ENCODE results near the gene GRID2.
"Not testable (repeated sequence)": the region's sequence is repeated elsewhere in the genome, so short reads cannot be mapped to it uniquely, and the experiment has no call there.

GRID2 gene

DNA sequence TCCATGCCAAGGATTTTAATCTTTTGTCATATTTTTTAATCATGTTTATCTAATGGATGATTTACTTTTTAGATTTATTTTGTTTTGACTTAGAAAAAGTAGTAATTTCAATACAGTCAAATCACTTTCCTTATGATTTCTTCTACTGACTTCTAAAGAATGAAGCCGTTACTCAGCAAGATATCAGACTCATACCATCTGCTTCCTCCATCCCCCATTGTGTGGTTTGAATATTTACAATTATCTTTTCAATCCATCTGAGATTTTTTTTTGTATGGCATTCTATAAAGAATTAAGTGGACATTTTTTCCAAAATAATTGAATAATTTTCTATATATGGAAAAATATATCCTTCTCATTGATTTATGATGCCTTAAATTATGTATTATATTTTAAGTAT lies 959.4 kb downstream of the GRID2 start:
- no peak for DNase-seq (ENCODE audit: low read depth)
- TF ChIP-seq, protein P1, sequence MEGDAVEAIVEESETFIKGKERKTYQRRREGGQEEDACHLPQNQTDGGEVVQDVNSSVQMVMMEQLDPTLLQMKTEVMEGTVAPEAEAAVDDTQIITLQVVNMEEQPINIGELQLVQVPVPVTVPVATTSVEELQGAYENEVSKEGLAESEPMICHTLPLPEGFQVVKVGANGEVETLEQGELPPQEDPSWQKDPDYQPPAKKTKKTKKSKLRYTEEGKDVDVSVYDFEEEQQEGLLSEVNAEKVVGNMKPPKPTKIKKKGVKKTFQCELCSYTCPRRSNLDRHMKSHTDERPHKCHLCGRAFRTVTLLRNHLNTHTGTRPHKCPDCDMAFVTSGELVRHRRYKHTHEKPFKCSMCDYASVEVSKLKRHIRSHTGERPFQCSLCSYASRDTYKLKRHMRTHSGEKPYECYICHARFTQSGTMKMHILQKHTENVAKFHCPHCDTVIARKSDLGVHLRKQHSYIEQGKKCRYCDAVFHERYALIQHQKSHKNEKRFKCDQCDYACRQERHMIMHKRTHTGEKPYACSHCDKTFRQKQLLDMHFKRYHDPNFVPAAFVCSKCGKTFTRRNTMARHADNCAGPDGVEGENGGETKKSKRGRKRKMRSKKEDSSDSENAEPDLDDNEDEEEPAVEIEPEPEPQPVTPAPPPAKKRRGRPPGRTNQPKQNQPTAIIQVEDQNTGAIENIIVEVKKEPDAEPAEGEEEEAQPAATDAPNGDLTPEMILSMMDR (IDR thresholded peaks at IDR 0.05; ENCODE audit: low read depth, low read length, missing control alignments), result no peak
- no peak overlapping the region for H3K4me3 ChIP-seq (ENCODE audit: low read depth, low read length)

DNA sequence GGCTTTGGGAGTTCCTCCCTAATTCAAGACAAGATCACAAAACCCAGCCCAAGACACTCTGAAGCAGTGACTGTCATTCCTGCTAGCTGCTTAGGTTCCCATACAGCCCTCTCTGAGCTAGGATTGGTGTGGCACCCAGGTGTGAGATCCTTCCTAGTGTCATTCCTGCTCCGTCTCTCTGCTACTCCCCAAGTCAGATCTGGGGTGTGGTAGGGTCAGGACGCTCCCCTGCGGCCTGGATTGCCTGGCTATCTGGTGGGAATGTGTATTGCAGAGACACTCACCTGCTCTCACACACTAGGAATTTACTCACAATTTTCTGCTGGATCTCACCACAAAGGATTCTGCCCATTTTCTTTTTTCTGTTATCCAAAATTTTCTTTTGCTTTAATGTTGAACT lies 964.0 kb downstream of the GRID2 start:
- no peak for DNase-seq (ENCODE audit: low read depth)
- TF ChIP-seq, protein P1 (IDR thresholded peaks at IDR 0.05; ENCODE audit: low read depth, low read length, missing control alignments), result no peak

DNA sequence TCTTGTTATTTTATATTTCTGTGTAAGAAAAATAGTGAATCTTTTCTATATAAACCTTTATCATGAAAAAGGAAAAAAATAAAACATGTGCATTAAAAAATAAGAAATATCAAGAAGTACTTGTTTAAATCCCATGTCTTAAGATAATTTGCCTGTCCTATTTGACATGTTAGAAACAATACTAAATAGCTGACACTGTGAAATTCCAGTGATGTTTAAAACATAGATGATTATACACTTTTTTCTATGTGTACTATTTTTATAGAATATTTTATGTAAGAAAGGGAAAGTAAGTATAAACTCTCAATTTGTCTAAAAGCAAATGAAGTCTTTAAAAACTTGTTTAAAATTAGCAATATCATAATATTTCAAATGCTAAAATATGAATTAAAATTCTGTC lies 981.6 kb downstream of the GRID2 start:
- TF ChIP-seq, protein P1 (IDR thresholded peaks at IDR 0.05; ENCODE audit: low read depth, low read length, missing control alignments), result no peak
- no peak overlapping the region for H3K4me3 ChIP-seq (ENCODE audit: low read depth, low read length)
- DNase-seq (ENCODE audit: low read depth), result no peak

More for the DNA sequence above, 964.0 kb downstream of the GRID2 start:
- H3K4me3 ChIP-seq (ENCODE audit: low read depth, low read length), result no peak overlapping the region

DNA sequence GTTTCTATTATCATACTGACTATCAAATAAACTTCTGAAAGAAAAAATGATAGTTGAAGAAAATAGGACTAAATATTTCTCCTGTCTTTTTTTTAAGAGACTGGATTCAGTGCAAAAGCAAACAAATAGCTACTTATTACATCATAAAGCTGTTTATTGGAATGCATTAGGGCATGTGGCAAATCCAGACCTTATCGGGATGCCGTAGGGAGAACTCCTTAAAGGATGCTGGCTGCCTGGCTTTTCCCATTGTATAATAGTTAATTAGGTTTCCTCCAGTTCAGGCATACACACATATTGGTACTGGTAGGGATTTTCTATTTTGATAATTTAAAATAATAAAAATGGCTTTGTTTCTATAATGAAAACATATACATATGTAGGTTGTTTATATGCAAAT lies 985.5 kb downstream of the GRID2 start:
- no peak overlapping the region for H3K4me3 ChIP-seq (ENCODE audit: low read depth, low read length)
- TF ChIP-seq, protein P1 (IDR thresholded peaks at IDR 0.05; ENCODE audit: low read depth, low read length, missing control alignments), result no peak
- no peak for DNase-seq (ENCODE audit: low read depth)

DNA sequence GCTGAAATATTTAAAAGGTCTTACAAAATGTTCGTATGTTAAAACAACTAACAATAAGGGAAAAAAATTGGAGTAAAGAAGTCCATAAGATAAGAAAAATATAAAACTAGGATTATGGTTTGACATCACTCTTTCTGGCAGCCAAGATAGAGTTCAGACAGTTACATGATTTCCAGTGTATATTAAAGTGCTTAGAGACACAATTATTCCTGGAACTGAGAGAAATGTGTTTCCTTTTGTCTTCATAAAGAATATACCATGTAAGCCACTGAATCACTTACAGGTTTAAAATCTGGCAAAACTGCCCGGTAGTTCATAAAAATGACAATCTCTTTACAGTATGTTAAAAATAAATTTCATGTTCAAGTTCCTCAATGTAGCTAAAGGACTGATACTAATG lies 986.1 kb downstream of the GRID2 start:
- DNase-seq (ENCODE audit: low read depth), result no peak
- H3K4me3 ChIP-seq (ENCODE audit: low read depth, low read length), result no peak overlapping the region
- TF ChIP-seq, protein P1 (IDR thresholded peaks at IDR 0.05; ENCODE audit: low read depth, low read length, missing control alignments), result no peak

DNA sequence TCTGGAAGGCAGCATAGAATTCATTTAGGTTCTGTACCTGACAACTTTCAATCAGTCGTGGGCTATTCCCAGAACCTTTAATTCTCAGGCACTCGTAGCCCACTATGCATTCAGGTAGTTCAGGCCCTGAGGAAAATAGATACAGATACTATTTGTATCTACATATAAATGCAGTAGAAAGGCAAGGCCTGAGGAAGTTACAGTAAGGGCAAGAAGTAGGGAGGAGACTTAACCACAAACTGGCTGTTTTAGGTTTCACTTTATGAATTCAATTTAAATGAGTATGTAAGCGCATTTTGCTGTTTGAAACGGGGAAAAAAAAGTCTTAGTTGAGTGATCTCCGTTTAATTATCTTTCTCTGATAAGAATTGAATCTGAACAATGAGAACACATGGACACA lies 995.4 kb downstream of the GRID2 start:
- DNase-seq (ENCODE audit: low read depth), result no peak
- no peak overlapping the region for H3K4me3 ChIP-seq (ENCODE audit: low read depth, low read length)
- TF ChIP-seq, protein P1 (IDR thresholded peaks at IDR 0.05; ENCODE audit: low read depth, low read length, missing control alignments), result no peak

DNA sequence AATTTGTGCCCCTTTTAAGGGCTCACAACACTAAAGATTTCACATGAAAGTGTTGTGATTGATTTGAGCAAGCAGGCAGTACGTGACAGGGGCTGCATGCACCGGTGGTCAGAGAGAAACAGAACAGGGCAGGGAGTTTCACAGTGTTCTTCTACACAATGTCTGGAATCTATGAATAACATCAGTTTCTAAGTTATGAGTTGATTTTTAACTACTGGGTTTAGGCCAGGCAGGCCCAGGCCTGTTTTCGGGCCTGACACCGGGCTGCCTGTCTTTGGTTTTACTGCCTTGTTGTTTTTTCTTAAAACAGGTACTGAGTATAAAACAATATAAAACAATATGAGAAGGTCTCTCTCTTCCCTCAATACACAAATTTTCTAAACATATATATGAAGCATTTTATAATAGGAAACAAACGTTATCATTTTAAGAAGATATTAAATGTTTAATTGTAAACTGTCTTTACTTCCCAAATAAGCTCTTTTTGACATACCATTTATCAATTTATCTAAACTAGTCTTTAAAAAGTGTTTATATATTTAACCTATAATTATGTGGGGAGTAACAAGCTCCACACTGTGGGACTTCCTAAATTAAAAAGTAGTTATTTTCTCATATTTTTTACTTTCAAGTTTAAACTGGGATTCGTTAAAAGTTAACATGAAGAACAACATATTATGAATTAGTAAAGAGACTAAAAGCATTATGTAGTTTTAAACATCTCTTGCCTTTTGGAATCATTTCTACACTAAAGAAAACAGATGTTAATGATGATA lies 997.2 kb downstream of the GRID2 start:
- H3K4me3 ChIP-seq (ENCODE audit: low read depth, low read length); DNase-seq (ENCODE audit: low read depth): not testable (repeated sequence)

Measured in GM12864 (cell line).